Middle frontal gyrus (tissue), 1 donor: ENCODE results near the gene FERMT3.

Experiments used
- DNase-seq: peaks from one replicate; pipeline ENCODE4 v3.0.0-alpha.2; 2015; ENCODE audit warnings: low spot score; ENCODE audit errors: extremely low spot score

The FERMT3 gene

GRCh38 chr11:64262271-64263002 is 55.9 kb downstream of the FERMT3 start:
- no peak for DNase-seq

GRCh38 chr11:64263021-64263946 is 56.8 kb downstream of the FERMT3 start:
- DNase-seq: no peak

- no peak for DNase-seq
Measured at GRCh38 chr11:64263947-64264317, 57.4 kb downstream of the FERMT3 start.

- DNase-seq: no peak
Measured at GRCh38 chr11:64264371-64264852, 57.9 kb downstream of the FERMT3 start.

- no peak for DNase-seq
Measured at GRCh38 chr11:64265176-64266160, 58.9 kb downstream of the FERMT3 start.

GRCh38 chr11:64266339-64266738 is 59.8 kb downstream of the FERMT3 start:
- DNase-seq: no peak

GRCh38 chr11:64267207-64267945 is 60.9 kb downstream of the FERMT3 start:
- DNase-seq: no peak

DNA sequence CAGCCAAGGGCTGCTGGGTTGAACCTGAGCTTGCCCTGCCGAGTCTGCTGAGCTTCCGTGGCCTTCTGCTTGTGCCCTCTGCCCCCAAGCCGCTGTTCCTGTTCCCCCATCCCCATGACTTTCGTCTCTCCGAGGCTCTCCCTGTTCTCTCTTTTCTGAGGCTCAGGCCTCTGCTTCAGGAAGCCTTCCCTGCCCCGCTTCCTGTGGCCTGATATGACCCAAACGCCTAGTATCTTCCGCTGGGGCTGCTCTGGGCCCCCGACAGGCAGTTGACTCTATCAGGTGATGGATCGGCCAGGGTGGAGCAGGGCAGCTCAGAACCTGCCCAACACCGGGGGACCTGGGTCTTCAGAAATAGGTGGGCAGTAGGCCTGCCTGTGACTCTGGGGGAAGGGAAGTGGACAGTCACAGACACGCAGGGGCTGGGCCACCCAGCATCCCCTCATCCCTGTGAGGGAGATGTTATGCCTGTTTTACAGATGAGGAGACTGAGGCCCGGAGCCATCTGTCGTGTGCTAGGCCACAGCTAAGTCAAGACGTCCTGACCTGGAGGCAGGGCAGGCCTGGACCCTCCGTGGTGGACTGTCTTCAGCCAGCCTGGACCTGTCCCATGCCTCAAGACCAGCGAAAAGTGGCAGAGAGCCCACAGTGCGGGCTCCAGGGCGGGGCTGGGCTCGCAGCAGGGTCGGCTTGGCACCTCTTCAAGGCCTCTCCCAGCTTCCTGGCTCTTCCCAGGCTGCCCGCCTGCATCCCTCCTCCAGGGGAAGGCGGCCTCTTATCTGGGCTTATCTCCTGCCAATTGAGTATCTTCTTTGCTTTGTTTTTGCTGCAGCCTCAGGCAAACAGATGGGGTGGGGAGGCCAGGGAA is 61.7 kb downstream of the FERMT3 start:
- no peak for DNase-seq

DNA sequence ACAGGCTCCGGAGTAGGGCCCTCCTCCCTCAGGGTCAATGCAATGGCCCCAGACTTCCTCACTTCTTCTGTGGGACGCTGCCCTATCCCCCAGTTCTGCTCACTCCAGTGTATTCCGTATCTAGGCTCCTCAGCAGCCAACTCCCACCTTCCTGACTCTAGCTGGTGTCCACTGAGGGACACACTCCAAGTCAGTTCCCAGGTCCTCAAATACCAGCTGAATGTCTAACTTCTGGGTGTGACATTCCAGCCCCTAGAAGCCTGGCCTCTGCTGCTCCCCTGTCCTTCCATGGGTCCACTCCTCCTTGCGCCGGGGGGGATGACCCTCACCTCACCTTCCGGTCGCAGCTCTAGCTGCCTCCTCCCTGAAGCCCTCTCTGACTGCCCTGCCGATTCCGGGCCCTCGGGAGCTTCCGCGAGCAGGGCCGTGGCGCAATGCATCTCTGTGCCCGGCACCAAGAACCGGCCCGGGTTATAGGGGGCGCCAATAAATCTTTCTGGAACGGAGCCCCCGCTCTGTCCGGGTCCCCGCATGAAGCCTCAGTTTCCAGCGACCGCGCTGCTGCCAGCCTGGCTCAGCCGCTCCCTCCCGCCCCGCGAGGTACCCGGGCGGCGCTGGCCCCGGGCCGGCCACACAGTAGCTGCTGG is 62.5 kb downstream of the FERMT3 start:
- peak; percentile 33 for DNase-seq

DNA sequence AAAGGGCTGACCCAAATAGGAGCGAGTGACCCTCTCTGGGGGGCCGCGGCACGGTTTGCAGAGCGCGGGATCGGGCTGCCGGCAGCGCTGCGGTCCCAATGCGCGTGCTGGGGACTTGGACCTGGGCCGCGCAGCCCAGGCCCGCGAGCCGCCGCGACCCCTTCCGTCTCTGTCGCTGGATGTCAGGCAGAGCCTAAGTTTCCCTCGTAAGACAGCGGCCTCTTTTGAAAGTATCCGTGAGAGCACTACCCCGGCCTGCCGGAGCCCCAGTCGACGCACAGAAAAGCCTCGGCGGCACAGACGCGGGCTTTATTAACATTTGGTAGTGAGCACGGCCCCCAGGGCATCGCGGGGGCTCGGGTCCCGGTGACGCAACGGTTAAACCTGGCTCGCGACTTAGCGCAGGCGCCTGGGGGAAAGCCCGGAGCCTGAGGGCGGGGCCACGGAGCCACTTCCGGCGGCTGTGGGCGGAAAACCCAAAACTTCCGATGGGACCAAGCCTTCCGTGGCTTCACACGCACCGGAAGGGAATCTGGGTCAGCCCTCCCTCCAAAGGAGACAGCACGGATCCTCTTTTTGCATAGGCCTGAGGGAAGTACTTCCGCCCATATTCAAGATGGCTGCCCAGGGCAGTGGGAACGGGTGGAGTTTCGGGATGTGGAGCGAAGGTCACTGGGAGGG is 63.2 kb downstream of the FERMT3 start:
- DNase-seq: peak; percentile 98
